Ovary (tissue), 9 donors: ENCODE data around the gene FCN1. TPM values are rescaled to one million over a fixed set of nuclear protein-coding genes. Genes with fewer than 3 reads are reported as not detected.

Experiments used
- DNase-seq, 5 donors: peaks; one replicate each; pipeline ENCODE4 v3.0.0-alpha.2; 2019 to 2020
- H3K27ac ChIP-seq, 2 donors: fragments of 200-600 bp; one replicate each; pipeline versions ENCODE4 v1.5.1 to v1.8.0; 2019 to 2022
- H3K27me3 ChIP-seq: fragments of 200-600 bp; one replicate; pipeline ENCODE4 v1.8.0; 2022
- H3K36me3 ChIP-seq: fragments of 200-600 bp; sonication (generic); one replicate; pipeline ENCODE4 v1.5.1; 2019
- H3K4me1 ChIP-seq: one replicate; pipeline ENCODE4 v1.8.1; 2013; ENCODE audit warnings: mild to moderate bottlenecking, moderate library complexity; ENCODE audit not compliant: insufficient read depth
- H3K4me3 ChIP-seq: fragments of 200-600 bp; sonication (generic); one replicate; pipeline ENCODE4 v1.5.1; 2017
- H3K9me3 ChIP-seq, 2 donors: fragments of 200-600 bp in 1 of 2; sonication (generic) in 1 of 2; one replicate each; pipeline versions ENCODE4 v1.5.1 to v1.8.1; 2013 to 2019; ENCODE audit warnings: mild to moderate bottlenecking in 1 of 2, moderate library complexity in 1 of 2
- EP300 ChIP-seq: sonication (generic); formaldehyde crosslinking; IDR thresholded peaks from one replicate; pipeline ENCODE4 v1.6.1; 2017; ENCODE audit warnings: antibody characterized with exemption
- POLR2A ChIP-seq: fragments of 450-650 bp; IDR thresholded peaks from one replicate; pipeline ENCODE4 v1.6.1; 2017; ENCODE audit warnings: antibody characterized with exemption, mild to moderate bottlenecking, moderate library complexity
- WGBS, 3 donors: extraction: QIAGEN DNeasy Blood & Tissue Kit in 1 of 3; methylation state at CpG; one replicate each; pipeline versions ENCODE4 v1.1.5 to v1.1.7; 2013 to 2017; 5-methylcytosine and 5-hydroxymethylcytosine counted together
- intact Hi-C, 4 donors: fragments of 100-400 bp; cut with DNase I; formaldehyde crosslinking; loops; one replicate each; pipeline versions ENCODE4 v1.11.0 to v1.15.1; 2022 to 2023
- polyA plus RNA-seq, 2 donors: library from polyadenylated mRNA; stranded (reverse); fragments of 200-250 nt in 1 of 2; fragments of 350-450 nt in 1 of 2; fragmentation: Illumina TruSeq in 1 of 2; extraction: RNeasy Lipid Tissue Mini Kit (QIAGEN cat#74804) in 1 of 2; gene quantifications; one replicate each; pipeline ENCODE4 v1.2.3, GENCODE V29; 2013 to 2014
- total RNA-seq, 7 donors: library from RNA; depleted of rRNA in 2 of 7; stranded (reverse); fragments of >200 nt in 2 of 7; fragmentation: NEBNext Ultra II Directional in 3 of 7; extraction: Animal tissue kit (Norgen Biotek cat#: 25700) in 3 of 7; gene quantifications; one replicate each; pipeline versions ENCODE4 v1.1.0 to v1.2.4, GENCODE V29; 2016 to 2023
- TF ChIP-seq, protein P1 (sequence below), 3 donors: fragments of 450-650 bp in 2 of 3; fragments of 200-600 bp in 1 of 3; IDR thresholded peaks; one replicate each; pipeline versions ENCODE4 v1.5.1 to v1.8.0; 2016 to 2022; ENCODE audit warnings: antibody characterized with exemption in 3 of 3, mild to moderate bottlenecking in 1 of 3
- donor health status: DM: no; HTN: no; CAD: no; lungs with moderate emphysema.
- donor health status: DM: no; HTN: no; CAD: no.
- donor health status: Bipolar disorder and iron deficiency.
- donor health status: DM: yes; HTN: yes; CAD: no.
- donor health status: DM: no; HTN: no; CAD: no.
- donor health status: DM: yes; HTN: yes; CAD: no.

Gene FCN1
- total and polyA plus RNA-seq, 9 donors: 0.43 to 5.0 (median 1.9) TPM; not detected in 2

DNA sequence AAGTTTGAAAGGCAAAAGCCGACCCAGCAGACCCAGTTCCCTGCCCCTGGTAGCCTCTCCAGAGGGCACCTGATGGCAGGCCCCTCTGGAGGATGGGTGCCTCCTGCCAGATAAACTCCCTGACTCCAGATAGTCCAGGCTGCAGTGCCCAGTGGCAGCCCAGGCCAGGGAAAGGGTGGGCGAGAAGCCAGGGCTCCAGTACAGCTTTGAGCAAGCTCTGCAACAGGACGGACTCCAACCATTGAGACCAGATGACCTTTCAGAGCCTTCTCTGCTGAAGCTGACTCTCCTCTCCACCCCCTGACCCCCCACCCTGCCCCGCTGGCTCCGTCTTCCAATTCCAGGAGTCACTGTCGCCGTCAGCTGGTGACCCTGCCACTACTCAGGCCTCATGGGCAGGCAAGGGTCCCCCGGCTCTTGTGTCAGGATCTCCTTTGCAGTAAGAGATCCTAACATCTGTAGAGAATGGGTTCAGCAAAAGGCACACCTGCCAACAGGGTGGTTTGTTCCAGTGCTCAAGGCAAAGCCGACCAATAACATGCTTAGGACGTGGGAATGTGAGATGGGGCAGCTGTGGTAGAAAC lies 15.5 kb upstream of the FCN1 start:
- TF ChIP-seq, protein P1, sequence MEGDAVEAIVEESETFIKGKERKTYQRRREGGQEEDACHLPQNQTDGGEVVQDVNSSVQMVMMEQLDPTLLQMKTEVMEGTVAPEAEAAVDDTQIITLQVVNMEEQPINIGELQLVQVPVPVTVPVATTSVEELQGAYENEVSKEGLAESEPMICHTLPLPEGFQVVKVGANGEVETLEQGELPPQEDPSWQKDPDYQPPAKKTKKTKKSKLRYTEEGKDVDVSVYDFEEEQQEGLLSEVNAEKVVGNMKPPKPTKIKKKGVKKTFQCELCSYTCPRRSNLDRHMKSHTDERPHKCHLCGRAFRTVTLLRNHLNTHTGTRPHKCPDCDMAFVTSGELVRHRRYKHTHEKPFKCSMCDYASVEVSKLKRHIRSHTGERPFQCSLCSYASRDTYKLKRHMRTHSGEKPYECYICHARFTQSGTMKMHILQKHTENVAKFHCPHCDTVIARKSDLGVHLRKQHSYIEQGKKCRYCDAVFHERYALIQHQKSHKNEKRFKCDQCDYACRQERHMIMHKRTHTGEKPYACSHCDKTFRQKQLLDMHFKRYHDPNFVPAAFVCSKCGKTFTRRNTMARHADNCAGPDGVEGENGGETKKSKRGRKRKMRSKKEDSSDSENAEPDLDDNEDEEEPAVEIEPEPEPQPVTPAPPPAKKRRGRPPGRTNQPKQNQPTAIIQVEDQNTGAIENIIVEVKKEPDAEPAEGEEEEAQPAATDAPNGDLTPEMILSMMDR (IDR thresholded peaks at IDR 0.05): no peak
- TF ChIP-seq POLR2A (no peak), EP300 (no peak)
- intact Hi-C loops: no loop called here
- H3K36me3 ChIP-seq: no peaks in the 10 kb centered on the region
- 72 to 83% (median 76%) methylated on average over 10 of the region's 10 CpGs for WGBS, 3 donors
- H3K4me3 ChIP-seq: no peak overlapping the region
- no peak overlapping the region for H3K27ac ChIP-seq
- no peak for DNase-seq
- H3K27me3 ChIP-seq: no peaks in the 10 kb centered on the region
- no peaks in the 10 kb centered on the region for H3K9me3 ChIP-seq
- H3K4me1 ChIP-seq: peaks cover 7% of the 10 kb centered on the region

DNA sequence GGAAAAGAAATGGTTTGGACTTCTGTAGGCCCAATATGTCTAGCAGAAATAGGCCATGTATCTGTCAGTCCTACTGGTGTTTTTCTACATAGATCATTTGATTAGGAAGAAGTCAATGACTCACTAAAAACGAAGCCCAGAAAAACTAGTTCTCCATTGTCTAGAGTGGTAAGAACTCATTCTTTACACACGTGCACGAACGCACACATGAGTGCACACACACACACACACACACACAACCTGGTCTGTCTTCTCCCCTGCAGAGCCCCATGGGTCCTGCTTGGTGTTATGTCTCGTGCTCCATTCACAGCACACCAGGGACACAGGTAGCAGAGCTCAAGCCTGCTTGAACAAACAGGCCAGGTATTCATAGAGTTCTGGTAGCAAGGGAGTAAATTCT lies 14.9 kb upstream of the FCN1 start:
- Histone ChIP-seq H3K4me1 (peaks cover 7% of the 10 kb centered on the region), H3K27me3 (no peaks in the 10 kb centered on the region), H3K27ac (no peak overlapping the region), H3K9me3 (no peaks in the 10 kb centered on the region), H3K36me3 (no peaks in the 10 kb centered on the region), H3K4me3 (no peak overlapping the region)
- WGBS, 3 donors: 92 to 96% (median 94%) methylated on average over 5 of the region's 5 CpGs
- intact Hi-C loops: no loop called here
- no peak for TF ChIP-seq EP300
- TF ChIP-seq POLR2A: no peak
- TF ChIP-seq, protein P1 (IDR thresholded peaks at IDR 0.05): no peak
- no peak for DNase-seq

DNA sequence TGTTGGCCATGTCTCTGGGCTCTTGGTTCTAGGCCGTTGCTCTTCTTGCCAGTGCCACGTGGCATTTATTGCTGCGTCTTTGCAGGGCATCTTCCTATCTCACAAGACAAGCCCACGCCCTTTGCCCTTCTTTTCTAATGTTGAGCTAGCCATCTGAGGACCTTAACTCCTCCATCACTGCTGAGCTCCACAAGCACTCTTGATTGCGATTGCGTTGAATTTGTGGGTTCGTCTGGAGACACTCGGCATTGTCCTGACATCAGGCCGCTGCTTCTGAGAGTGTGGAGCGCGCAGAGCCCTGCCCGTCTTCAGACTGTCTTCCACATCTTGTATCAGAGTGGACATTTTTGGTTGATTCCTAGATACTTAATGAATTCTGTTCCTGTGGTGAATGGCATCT lies 14.5 kb upstream of the FCN1 start:
- no peak for DNase-seq
- H3K9me3 ChIP-seq: no peaks in the 10 kb centered on the region
- H3K27me3 ChIP-seq: no peaks in the 10 kb centered on the region
- H3K36me3 ChIP-seq: no peaks in the 10 kb centered on the region
- intact Hi-C loops: no loop called here
- TF ChIP-seq POLR2A: no peak
- TF ChIP-seq EP300: no peak
- TF ChIP-seq, protein P1 (IDR thresholded peaks at IDR 0.05): no peak
- H3K27ac ChIP-seq: no peak overlapping the region
- 94 to 96% (median 95%) methylated on average over 12 of the region's 12 CpGs for WGBS, 3 donors
- no peak overlapping the region for H3K4me3 ChIP-seq
- peaks cover 7% of the 10 kb centered on the region for H3K4me1 ChIP-seq

DNA sequence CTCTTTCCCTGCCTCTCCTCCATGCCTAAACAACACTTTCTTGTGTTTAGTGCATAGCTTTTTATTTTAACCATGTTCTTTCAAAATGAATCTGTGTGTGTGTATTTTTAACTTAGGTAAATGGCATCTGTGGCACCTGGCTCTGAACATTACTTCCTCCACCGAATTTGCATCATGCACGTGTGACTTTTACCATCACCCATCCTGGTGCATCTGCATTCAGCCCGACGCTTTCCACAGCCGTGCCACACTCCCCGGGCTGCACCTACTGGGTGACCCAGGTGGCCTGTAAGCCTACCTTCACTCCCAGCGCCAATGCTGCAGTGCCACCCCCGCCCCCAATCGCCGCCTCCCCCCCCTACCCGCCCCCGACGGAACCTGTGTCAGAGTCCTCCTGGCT lies 12.7 kb upstream of the FCN1 start:
- 76 to 89% (median 85%) methylated on average over 13 of the region's 13 CpGs for WGBS, 3 donors
- intact Hi-C loops: no loop called here

More for the DNA sequence above, 12.7 kb upstream of the FCN1 start:
- Histone ChIP-seq H3K27ac (no peak overlapping the region), H3K4me3 (no peak overlapping the region), H3K9me3 (no peaks in the 10 kb centered on the region), H3K4me1 (peaks cover 7% of the 10 kb centered on the region), H3K36me3 (no peaks in the 10 kb centered on the region), H3K27me3 (no peaks in the 10 kb centered on the region)
- TF ChIP-seq, protein P1 (IDR thresholded peaks at IDR 0.05): no peak
- TF ChIP-seq POLR2A (no peak), EP300 (no peak)
- DNase-seq: no peak
